HEK293 (cell line): ENCODE data around the gene AK8.

Experiments used
- CTCF ChIA-PET: fragments of 350-600 bp; formaldehyde crosslinking; extraction: SDS; loops from one replicate; lab custom pipeline; 2021; ENCODE audit warnings: antibody characterized with exemption; lab: Yijun Ruan, JAX
- POLR2A ChIA-PET: fragments of 300-600 bp; formaldehyde crosslinking; extraction: SDS; loops from one replicate; lab custom pipeline; 2020; ENCODE audit warnings: antibody characterized with exemption, inconsistent platforms; lab: Yijun Ruan, JAX
- H3K27ac ChIP-seq: fragments of 200-500 bp; sonication (Bioruptor generic); 2 replicates; pipeline ENCODE4 v1.5.1; 2014; ENCODE audit warnings: low read depth, low read length, control low read depth, inconsistent platforms; ENCODE audit errors: extremely low read depth
- H3K36me3 ChIP-seq, 2 experiments: fragments of 200-500 bp in 1 of 2; sonication (Bioruptor generic) in 1 of 2; 1 replicate in 1 of 2; 2 replicates in 1 of 2; pipeline ENCODE4 v1.5.1; 2014 to 2017; ENCODE audit warnings: inconsistent platforms in 2 of 2, low read length in 2 of 2; ENCODE audit not compliant: control insufficient read depth in 2 of 2, insufficient read depth in 1 of 2
- H3K4me1 ChIP-seq: fragments of 200-500 bp; sonication (Bioruptor generic); 2 replicates; pipeline ENCODE4 v1.5.1; 2014; ENCODE audit warnings: mild to moderate bottlenecking, low read length, inconsistent platforms; ENCODE audit not compliant: control insufficient read depth, insufficient read depth
- H3K4me3 ChIP-seq: 2 replicates; pipeline ENCODE4 v1.5.1; 2011; ENCODE audit warnings: low read depth, mild to moderate bottlenecking, control low read depth, low read length, moderate library complexity
- H3K9me3 ChIP-seq: fragments of 200-500 bp; sonication (Bioruptor generic); 2 replicates; pipeline ENCODE4 v1.5.1; 2014; ENCODE audit warnings: low read depth, low read length, inconsistent platforms; ENCODE audit not compliant: control insufficient read depth, insufficient read depth
- FEZF1 ChIP-seq: fragments of 450-650 bp; formaldehyde crosslinking; IDR thresholded peaks from 2 replicates; pipeline ENCODE4 v1.5.1; 2016; ENCODE audit warnings: missing biosample characterization, missing genetic modification characterization
- MEIS1 ChIP-seq: sonication (generic); formaldehyde crosslinking; IDR thresholded peaks from 2 replicates; pipeline ENCODE4 v1.8.1; 2022; ENCODE audit warnings: missing genetic modification reagents, mild to moderate bottlenecking, borderline replicate concordance
- REPIN1 ChIP-seq: fragments of 450-650 bp; formaldehyde crosslinking; IDR thresholded peaks from 2 replicates; pipeline ENCODE4 v1.5.1; 2017; ENCODE audit warnings: missing biosample characterization, missing genetic modification characterization, low read depth
- SP7 ChIP-seq: fragments of 450-650 bp; formaldehyde crosslinking; IDR thresholded peaks from 2 replicates; pipeline ENCODE4 v1.5.1; 2016; ENCODE audit warnings: missing biosample characterization, missing genetic modification characterization
- TRIM28 ChIP-seq: IDR thresholded peaks from 2 replicates; pipeline ENCODE4 v1.6.1; 2011; ENCODE audit warnings: low read length, control low read depth, borderline replicate concordance
- ZFP69B ChIP-seq: fragments of 450-650 bp; formaldehyde crosslinking; IDR thresholded peaks from 2 replicates; pipeline ENCODE4 v1.5.1; 2016; ENCODE audit warnings: missing biosample characterization, missing genetic modification characterization
- ZNF112 ChIP-seq: fragments of 450-650 bp; formaldehyde crosslinking; IDR thresholded peaks from 2 replicates; pipeline ENCODE4 v1.5.0; 2017; ENCODE audit warnings: missing biosample characterization, missing genetic modification characterization
- ZNF114 ChIP-seq: fragments of 450-650 bp; formaldehyde crosslinking; IDR thresholded peaks from 2 replicates; pipeline ENCODE4 v1.5.0; 2017; ENCODE audit warnings: missing biosample characterization, missing genetic modification characterization
- ZNF155 ChIP-seq: fragments of 450-650 bp; formaldehyde crosslinking; IDR thresholded peaks from 2 replicates; pipeline ENCODE4 v1.5.1; 2016; ENCODE audit warnings: missing biosample characterization, missing genetic modification characterization
- ZNF157 ChIP-seq: fragments of 450-650 bp; formaldehyde crosslinking; IDR thresholded peaks from 2 replicates; pipeline ENCODE4 v1.5.1; 2016; ENCODE audit warnings: missing biosample characterization, missing genetic modification characterization
- ZNF16 ChIP-seq: fragments of 450-650 bp; formaldehyde crosslinking; IDR thresholded peaks from 2 replicates; pipeline ENCODE4 v1.5.1; 2016; ENCODE audit warnings: low read depth, missing biosample characterization, missing genetic modification characterization
- ZNF184 ChIP-seq: fragments of 450-650 bp; IDR thresholded peaks from 2 replicates; pipeline ENCODE4 v1.5.1; 2018; ENCODE audit warnings: missing biosample characterization, mild to moderate bottlenecking, missing genetic modification characterization
- ZNF223 ChIP-seq: fragments of 450-650 bp; formaldehyde crosslinking; IDR thresholded peaks from 2 replicates; pipeline ENCODE4 v1.5.1; 2016; ENCODE audit warnings: missing biosample characterization, missing genetic modification characterization
- ZNF24 ChIP-seq: fragments of 450-650 bp; formaldehyde crosslinking; IDR thresholded peaks from 2 replicates; pipeline ENCODE4 v1.5.1; 2016; ENCODE audit warnings: missing biosample characterization, missing genetic modification characterization
- ZNF266 ChIP-seq: fragments of 450-650 bp; formaldehyde crosslinking; IDR thresholded peaks from 2 replicates; pipeline ENCODE4 v1.5.1; 2016; ENCODE audit warnings: missing biosample characterization, missing genetic modification characterization, low read depth
- ZNF350 ChIP-seq: fragments of 450-650 bp; formaldehyde crosslinking; IDR thresholded peaks from 2 replicates; pipeline ENCODE4 v1.5.0; 2017; ENCODE audit warnings: missing biosample characterization, mild to moderate bottlenecking, missing genetic modification characterization
- ZNF366 ChIP-seq: fragments of 450-650 bp; formaldehyde crosslinking; conservative IDR thresholded peaks from 2 replicates; pipeline ENCODE4 v1.5.1; 2016; ENCODE audit warnings: missing biosample characterization, missing genetic modification characterization
- ZNF473 ChIP-seq: fragments of 450-650 bp; formaldehyde crosslinking; IDR thresholded peaks from 2 replicates; pipeline ENCODE4 v1.5.1; 2017; ENCODE audit warnings: missing biosample characterization, missing genetic modification characterization
- ZNF707 ChIP-seq: fragments of 450-650 bp; formaldehyde crosslinking; IDR thresholded peaks from 2 replicates; pipeline ENCODE4 v1.5.1; 2016; ENCODE audit warnings: missing biosample characterization, missing genetic modification characterization
- ZNF791 ChIP-seq: fragments of 450-650 bp; formaldehyde crosslinking; IDR thresholded peaks from 2 replicates; pipeline ENCODE4 v1.5.1; 2016; ENCODE audit warnings: missing biosample characterization, missing genetic modification characterization
- ZNF830 ChIP-seq: fragments of 450-650 bp; IDR thresholded peaks from 2 replicates; pipeline ENCODE4 v1.5.0; 2018; ENCODE audit warnings: missing biosample characterization, missing genetic modification characterization, low read depth, mild to moderate bottlenecking, moderate library complexity
- TF ChIP-seq, protein P1 (sequence below): fragments of 450-650 bp; formaldehyde crosslinking; IDR thresholded peaks from 2 replicates; pipeline ENCODE4 v1.5.1; 2016; ENCODE audit warnings: missing biosample characterization, missing genetic modification characterization
- TF ChIP-seq, protein P2 (sequence below): fragments of 450-650 bp; formaldehyde crosslinking; IDR thresholded peaks from 2 replicates; pipeline ENCODE4 v1.5.1; 2017; ENCODE audit warnings: missing biosample characterization, missing genetic modification characterization
- TF ChIP-seq, protein P3 (sequence below): fragments of 450-650 bp; formaldehyde crosslinking; IDR thresholded peaks from 2 replicates; pipeline ENCODE4 v1.5.1; 2017; ENCODE audit warnings: missing biosample characterization, missing genetic modification characterization
- TF ChIP-seq, protein P4 (sequence below): fragments of 450-650 bp; formaldehyde crosslinking; IDR thresholded peaks from 2 replicates; pipeline ENCODE4 v1.5.1; 2016; ENCODE audit warnings: missing biosample characterization, missing genetic modification characterization
- TF ChIP-seq, protein P5 (sequence below): fragments of 450-650 bp; formaldehyde crosslinking; IDR thresholded peaks from 2 replicates; pipeline ENCODE4 v1.5.1; 2016; ENCODE audit warnings: missing biosample characterization, missing genetic modification characterization

The AK8 gene

DNA sequence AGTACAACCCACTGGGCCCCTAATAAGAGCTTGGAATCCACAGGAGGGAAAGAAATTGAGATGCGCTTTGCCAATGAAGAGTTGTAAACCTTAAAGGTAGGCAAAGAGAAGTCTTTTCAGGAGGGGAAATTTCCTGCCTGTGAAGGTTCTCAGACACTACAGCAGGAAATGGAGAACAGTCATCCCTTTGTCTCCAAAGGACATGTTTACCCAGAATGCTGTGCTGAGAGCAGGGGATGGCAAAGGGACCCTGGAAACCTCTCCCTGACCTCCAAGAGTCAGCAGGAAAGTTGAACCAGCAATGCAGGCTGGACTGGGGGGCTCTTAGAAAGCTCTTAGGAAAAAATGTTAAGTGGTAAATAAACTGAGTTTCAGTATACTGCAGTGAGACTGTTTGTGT is 103.2 kb downstream of the AK8 start:
- H3K9me3 ChIP-seq = no peaks in the 10 kb centered on the region
- TF ChIP-seq ZNF223 (tag by site-specific recombination) (no peak), ZNF707 (tag by site-specific recombination) (no peak), ZNF114 (tag by site-specific recombination) (no peak), ZNF112 (tag by site-specific recombination) (no peak), ZNF266 (no peak), ZNF473 (tag by site-specific recombination) (no peak), TRIM28 (no peak), ZNF830 (no peak), MEIS1 (CRISPR knock-in tag) (no peak), SP7 (tag by site-specific recombination) (no peak), ZNF184 (tag by site-specific recombination) (no peak), FEZF1 (tag by site-specific recombination) (no peak), REPIN1 (no peak)
- TF ChIP-seq, protein P1, sequence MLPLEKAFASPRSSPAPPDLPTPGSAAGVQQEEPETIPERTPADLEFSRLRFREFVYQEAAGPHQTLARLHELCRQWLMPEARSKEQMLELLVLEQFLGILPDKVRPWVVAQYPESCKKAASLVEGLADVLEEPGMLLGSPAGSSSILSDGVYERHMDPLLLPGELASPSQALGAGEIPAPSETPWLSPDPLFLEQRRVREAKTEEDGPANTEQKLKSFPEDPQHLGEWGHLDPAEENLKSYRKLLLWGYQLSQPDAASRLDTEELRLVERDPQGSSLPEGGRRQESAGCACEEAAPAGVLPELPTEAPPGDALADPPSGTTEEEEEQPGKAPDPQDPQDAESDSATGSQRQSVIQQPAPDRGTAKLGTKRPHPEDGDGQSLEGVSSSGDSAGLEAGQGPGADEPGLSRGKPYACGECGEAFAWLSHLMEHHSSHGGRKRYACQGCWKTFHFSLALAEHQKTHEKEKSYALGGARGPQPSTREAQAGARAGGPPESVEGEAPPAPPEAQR (tag by site-specific recombination) = no peak
- TF ChIP-seq, protein P2, sequence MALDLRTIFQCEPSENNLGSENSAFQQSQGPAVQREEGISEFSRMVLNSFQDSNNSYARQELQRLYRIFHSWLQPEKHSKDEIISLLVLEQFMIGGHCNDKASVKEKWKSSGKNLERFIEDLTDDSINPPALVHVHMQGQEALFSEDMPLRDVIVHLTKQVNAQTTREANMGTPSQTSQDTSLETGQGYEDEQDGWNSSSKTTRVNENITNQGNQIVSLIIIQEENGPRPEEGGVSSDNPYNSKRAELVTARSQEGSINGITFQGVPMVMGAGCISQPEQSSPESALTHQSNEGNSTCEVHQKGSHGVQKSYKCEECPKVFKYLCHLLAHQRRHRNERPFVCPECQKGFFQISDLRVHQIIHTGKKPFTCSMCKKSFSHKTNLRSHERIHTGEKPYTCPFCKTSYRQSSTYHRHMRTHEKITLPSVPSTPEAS (tag by site-specific recombination) = no peak
- TF ChIP-seq, protein P3, sequence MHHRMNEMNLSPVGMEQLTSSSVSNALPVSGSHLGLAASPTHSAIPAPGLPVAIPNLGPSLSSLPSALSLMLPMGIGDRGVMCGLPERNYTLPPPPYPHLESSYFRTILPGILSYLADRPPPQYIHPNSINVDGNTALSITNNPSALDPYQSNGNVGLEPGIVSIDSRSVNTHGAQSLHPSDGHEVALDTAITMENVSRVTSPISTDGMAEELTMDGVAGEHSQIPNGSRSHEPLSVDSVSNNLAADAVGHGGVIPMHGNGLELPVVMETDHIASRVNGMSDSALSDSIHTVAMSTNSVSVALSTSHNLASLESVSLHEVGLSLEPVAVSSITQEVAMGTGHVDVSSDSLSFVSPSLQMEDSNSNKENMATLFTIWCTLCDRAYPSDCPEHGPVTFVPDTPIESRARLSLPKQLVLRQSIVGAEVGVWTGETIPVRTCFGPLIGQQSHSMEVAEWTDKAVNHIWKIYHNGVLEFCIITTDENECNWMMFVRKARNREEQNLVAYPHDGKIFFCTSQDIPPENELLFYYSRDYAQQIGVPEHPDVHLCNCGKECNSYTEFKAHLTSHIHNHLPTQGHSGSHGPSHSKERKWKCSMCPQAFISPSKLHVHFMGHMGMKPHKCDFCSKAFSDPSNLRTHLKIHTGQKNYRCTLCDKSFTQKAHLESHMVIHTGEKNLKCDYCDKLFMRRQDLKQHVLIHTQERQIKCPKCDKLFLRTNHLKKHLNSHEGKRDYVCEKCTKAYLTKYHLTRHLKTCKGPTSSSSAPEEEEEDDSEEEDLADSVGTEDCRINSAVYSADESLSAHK (tag by site-specific recombination) = no peak
- TF ChIP-seq, all 188 proteins: peak for 0
- ChIA-PET CTCF (interaction anchor here (0.6 to 1.0 kb wide), 2 partner anchors 16 to 268 kb away, joined by 3 read pairs; no protein-coding TSS in a partner anchor), POLR2A (no interaction called here)
- Histone ChIP-seq H3K4me3 (no peak overlapping the region), H3K4me1 (no peaks in the 10 kb centered on the region), H3K27ac (no peak overlapping the region), H3K36me3 (no peaks in the 10 kb centered on the region)

DNA sequence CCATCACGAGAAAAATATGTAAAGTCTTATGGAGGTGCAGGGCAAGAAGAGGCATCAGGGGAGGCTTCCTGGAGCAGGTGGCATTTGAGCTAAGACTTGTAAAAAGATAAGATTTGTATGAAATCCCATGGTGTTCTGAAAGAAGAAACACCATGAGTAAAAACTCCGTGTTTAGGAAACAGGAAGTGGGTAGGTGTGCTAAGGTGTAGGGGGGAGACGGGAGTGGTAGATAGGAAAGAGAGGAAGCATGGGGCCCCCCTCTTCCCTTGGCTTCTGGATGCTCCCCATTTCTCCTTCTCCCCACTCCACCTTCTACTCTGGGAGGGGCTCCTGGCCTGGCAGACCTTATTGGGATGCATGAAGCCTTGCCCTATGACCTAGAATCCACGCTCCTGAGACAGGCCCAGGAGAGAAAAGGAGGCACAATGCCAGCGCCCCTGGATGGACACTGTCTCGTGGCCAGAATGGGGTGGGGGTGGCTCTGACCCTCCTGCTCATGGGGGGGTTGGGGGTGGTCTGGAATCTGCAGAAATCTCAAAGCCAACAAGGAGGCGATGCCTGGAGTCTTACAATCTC is 104.2 kb downstream of the AK8 start:
- ChIA-PET POLR2A (no interaction called here), CTCF (interaction anchor here (1.0 kb wide), 1 partner anchor 267 kb away, joined by 3 read pairs; no protein-coding TSS in a partner anchor)
- H3K4me1 ChIP-seq = no peaks in the 10 kb centered on the region
- H3K36me3 ChIP-seq = no peaks in the 10 kb centered on the region
- no peaks in the 10 kb centered on the region for H3K9me3 ChIP-seq
- no peak overlapping the region for H3K4me3 ChIP-seq
- H3K27ac ChIP-seq = no peak overlapping the region
- TF ChIP-seq, protein P3 (tag by site-specific recombination) = no peak
- TF ChIP-seq ZFP69B (no peak), ZNF350 (tag by site-specific recombination) (no peak), ZNF157 (tag by site-specific recombination) (no peak), ZNF791 (tag by site-specific recombination) (no peak), ZNF24 (tag by site-specific recombination) (no peak), ZNF155 (tag by site-specific recombination) (no peak), ZNF366 (tag by site-specific recombination) (no peak), ZNF16 (tag by site-specific recombination) (no peak)
- TF ChIP-seq, protein P4, sequence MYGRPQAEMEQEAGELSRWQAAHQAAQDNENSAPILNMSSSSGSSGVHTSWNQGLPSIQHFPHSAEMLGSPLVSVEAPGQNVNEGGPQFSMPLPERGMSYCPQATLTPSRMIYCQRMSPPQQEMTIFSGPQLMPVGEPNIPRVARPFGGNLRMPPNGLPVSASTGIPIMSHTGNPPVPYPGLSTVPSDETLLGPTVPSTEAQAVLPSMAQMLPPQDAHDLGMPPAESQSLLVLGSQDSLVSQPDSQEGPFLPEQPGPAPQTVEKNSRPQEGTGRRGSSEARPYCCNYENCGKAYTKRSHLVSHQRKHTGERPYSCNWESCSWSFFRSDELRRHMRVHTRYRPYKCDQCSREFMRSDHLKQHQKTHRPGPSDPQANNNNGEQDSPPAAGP (tag by site-specific recombination) = no peak
- TF ChIP-seq, protein P5, sequence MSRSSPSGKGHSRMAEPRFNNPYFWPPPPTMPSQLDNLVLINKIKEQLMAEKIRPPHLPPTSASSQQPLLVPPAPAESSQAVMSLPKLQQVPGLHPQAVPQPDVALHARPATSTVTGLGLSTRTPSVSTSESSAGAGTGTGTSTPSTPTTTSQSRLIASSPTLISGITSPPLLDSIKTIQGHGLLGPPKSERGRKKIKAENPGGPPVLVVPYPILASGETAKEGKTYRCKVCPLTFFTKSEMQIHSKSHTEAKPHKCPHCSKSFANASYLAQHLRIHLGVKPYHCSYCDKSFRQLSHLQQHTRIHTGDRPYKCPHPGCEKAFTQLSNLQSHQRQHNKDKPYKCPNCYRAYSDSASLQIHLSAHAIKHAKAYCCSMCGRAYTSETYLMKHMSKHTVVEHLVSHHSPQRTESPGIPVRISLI (tag by site-specific recombination) = no peak
